Activated CD8-positive, alpha-beta memory T cell treated with anti-CD3 and anti-CD28 coated beads, Interleukin-2, amount 50 U/mL, for 1 hour (primary cell): Measurements from ENCODE around the gene GNG12.

Experiments
- DNase-seq: peaks from one replicate; pipeline ENCODE4 v3.0.0-alpha.2; 2020; ENCODE audit errors: extremely low read depth

Gene GNG12

GRCh38 chr1:67753776-67754525 lies 79.3 kb downstream of the GNG12 start:
- DNase-seq, result no peak

GRCh38 chr1:67752306-67752705 lies 81.0 kb downstream of the GNG12 start:
- no peak for DNase-seq

- DNase-seq, result no peak
Observed at GRCh38 chr1:67750691-67751054, 82.6 kb downstream of the GNG12 start.

- DNase-seq, result no peak
Observed at GRCh38 chr1:67749844-67750690, 83.2 kb downstream of the GNG12 start.

- DNase-seq, result no peak
Observed at GRCh38 chr1:67749263-67749843, 83.9 kb downstream of the GNG12 start.

- no peak for DNase-seq
Observed at GRCh38 chr1:67748630-67749029, 84.6 kb downstream of the GNG12 start.

GRCh38 chr1:67747671-67748546 lies 85.4 kb downstream of the GNG12 start:
- no peak for DNase-seq

GRCh38 chr1:67745875-67746698 lies 87.2 kb downstream of the GNG12 start:
- DNase-seq, result no peak

GRCh38 chr1:67743072-67743725 lies 90.1 kb downstream of the GNG12 start:
- DNase-seq, result no peak

GRCh38 chr1:67741736-67742135 lies 91.5 kb downstream of the GNG12 start:
- no peak for DNase-seq

- no peak for DNase-seq
Observed at GRCh38 chr1:67741121-67741520, 92.1 kb downstream of the GNG12 start.

- no peak for DNase-seq
Observed at GRCh38 chr1:67740543-67740942, 92.7 kb downstream of the GNG12 start.

GRCh38 chr1:67739361-67739760 lies 93.9 kb downstream of the GNG12 start:
- DNase-seq, result no peak

- DNase-seq, result no peak
Observed at GRCh38 chr1:67738401-67738800, 94.9 kb downstream of the GNG12 start.

- no peak for DNase-seq
Observed at GRCh38 chr1:67737875-67738274, 95.4 kb downstream of the GNG12 start.

- no peak for DNase-seq
Observed at GRCh38 chr1:67736750-67737149, 96.5 kb downstream of the GNG12 start.

GRCh38 chr1:67735806-67736627 lies 97.2 kb downstream of the GNG12 start:
- DNase-seq, result no peak

GRCh38 chr1:67735206-67735605 lies 98.1 kb downstream of the GNG12 start:
- no peak for DNase-seq

GRCh38 chr1:67734323-67734690 lies 99.0 kb downstream of the GNG12 start:
- no peak for DNase-seq
